Fibroblast of lung (primary cell): ENCODE results near the gene FKBP2. TPM values are rescaled to one million over a fixed set of nuclear protein-coding genes. Genes with fewer than 3 reads are reported as not detected.

Source experiments
- DNase-seq, 2 donors: peaks; one replicate each; pipeline versions ENCODE4 v3.0.0 to v3.0.0-alpha.2; 2010; ENCODE audit warnings: low read depth in 2 of 2
- H2AFZ ChIP-seq: 2 replicates; pipeline ENCODE4 v1.5.1; 2012; ENCODE audit warnings: low read length, control low read depth, inconsistent platforms
- H3K27ac ChIP-seq: 2 replicates; pipeline ENCODE4 v1.5.1; 2011; ENCODE audit warnings: low read length, control low read depth; ENCODE audit not compliant: insufficient read depth
- H3K27me3 ChIP-seq: 2 replicates; pipeline ENCODE4 v1.5.1; 2011; ENCODE audit warnings: mild to moderate bottlenecking, low read length; ENCODE audit not compliant: control insufficient read depth, insufficient read depth
- H3K36me3 ChIP-seq: 2 replicates; pipeline ENCODE4 v1.5.1; 2011; ENCODE audit warnings: low read length; ENCODE audit not compliant: control insufficient read depth, insufficient read depth
- H3K4me1 ChIP-seq: 2 replicates; pipeline ENCODE4 v1.5.1; 2011; ENCODE audit warnings: low read length; ENCODE audit not compliant: control insufficient read depth, insufficient read depth; ENCODE audit errors: extremely low read depth
- H3K4me2 ChIP-seq: 2 replicates; pipeline ENCODE4 v1.5.1; 2011; ENCODE audit warnings: low read length, control low read depth; ENCODE audit not compliant: insufficient read depth; ENCODE audit errors: extremely low read depth
- H3K4me3 ChIP-seq, 4 experiments: fragments of 200-600 bp in 1 of 4; sonication (generic) in 1 of 4; replicated peaks in 1 of 4; 2 replicates each; pipeline ENCODE4 v1.5.1; 2011 to 2016; ENCODE audit warnings: low read length in 4 of 4, low read depth in 3 of 4, mild to moderate bottlenecking in 3 of 4, control low read depth in 2 of 4, inconsistent platforms in 1 of 4, mixed read lengths in 1 of 4; ENCODE audit not compliant: insufficient read depth in 1 of 4; ENCODE audit errors: control extremely low read depth in 1 of 4
- H3K79me2 ChIP-seq: 2 replicates; pipeline ENCODE4 v1.5.1; 2012; ENCODE audit warnings: mild to moderate bottlenecking, low read length, inconsistent platforms; ENCODE audit not compliant: control insufficient read depth, insufficient read depth
- H3K9ac ChIP-seq: 2 replicates; pipeline ENCODE4 v1.5.1; 2011; ENCODE audit warnings: mild to moderate bottlenecking, low read length, control low read depth; ENCODE audit not compliant: insufficient read depth
- H3K9me3 ChIP-seq: 2 replicates; pipeline ENCODE4 v1.5.1; 2012; ENCODE audit warnings: low read depth, low read length; ENCODE audit not compliant: control insufficient read depth, insufficient read depth
- H4K20me1 ChIP-seq: 2 replicates; pipeline ENCODE4 v1.5.1; 2011; ENCODE audit warnings: low read length; ENCODE audit not compliant: control insufficient read depth, insufficient read depth; ENCODE audit errors: extremely low read depth
- EZH2 ChIP-seq: IDR thresholded peaks from 2 replicates; pipeline ENCODE4 v1.5.1; 2012; ENCODE audit warnings: low read length, control low read depth, mild to moderate bottlenecking; ENCODE audit errors: missing control alignments
- polyA plus RNA-seq, 2 donors: library from polyadenylated mRNA; depleted of rRNA in 1 of 2; stranded (reverse) in 1 of 2; unstranded in 1 of 2; fragments of >200 nt; gene quantifications; 2 replicates each; pipeline ENCODE4 v1.2.1, GENCODE V29; 2011 to 2012; ENCODE audit warnings: missing spikeins in 1 of 2
- total RNA-seq: library from RNA; depleted of rRNA; stranded (reverse); fragments of >200 nt; gene quantifications from 2 replicates; pipeline ENCODE4 v1.2.1, GENCODE V29; 2014
- TF ChIP-seq, protein P1 (sequence below), 2 donors: IDR thresholded peaks in 1 of 2; conservative IDR thresholded peaks in 1 of 2; 1 replicate in 1 of 2; 2 replicates in 1 of 2; pipeline ENCODE4 v1.5.1; 2011 to 2012; ENCODE audit warnings: low read length in 2 of 2, control low read depth in 1 of 2, inconsistent platforms in 1 of 2, low read depth in 1 of 2, mild to moderate bottlenecking in 1 of 2

Gene FKBP2
- total and polyA plus RNA-seq, 2 donors (not counting 1 experiment from before 2014, with no cell fraction given), result 34.7 to 62.9 TPM

DNA sequence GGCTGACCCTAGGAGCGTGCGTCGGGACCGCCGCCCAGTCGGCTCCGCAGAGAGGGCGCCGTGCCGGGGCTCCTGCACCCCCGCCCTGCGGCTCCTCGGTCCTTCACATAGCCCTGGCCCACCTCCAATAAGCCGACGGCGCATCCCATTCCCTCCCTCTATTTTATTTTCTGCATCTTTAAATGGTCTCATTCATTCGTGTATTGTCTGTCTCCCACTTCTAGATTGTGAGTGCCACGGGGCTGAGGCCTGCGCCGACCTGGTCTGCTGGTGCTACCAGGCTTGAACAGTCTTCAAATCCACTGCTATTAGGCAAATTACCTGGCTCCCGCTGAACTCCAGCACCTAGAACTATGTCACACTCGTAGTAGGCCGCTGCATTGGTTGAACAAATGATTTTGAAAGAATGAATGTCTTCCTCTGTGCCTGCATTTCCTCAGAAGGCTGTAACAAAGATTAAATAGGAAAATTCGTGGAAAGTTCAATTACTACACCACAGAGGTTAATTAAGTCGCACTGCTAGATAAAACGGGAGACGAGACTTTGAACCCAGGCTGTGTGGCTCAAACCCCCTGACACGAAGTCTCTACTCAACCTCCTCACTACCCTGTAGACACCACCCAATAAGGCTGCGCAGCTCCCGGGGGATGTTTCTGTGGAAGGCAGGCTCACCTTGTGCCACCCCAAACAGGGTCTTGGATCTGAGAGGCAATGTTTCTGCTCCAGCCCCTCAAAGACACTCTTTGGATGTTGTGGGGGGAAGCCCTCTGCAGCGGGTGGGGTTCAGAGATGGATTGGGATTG is 7.0 kb downstream of the FKBP2 start:
- Histone ChIP-seq H3K9me3 (no peaks in the 10 kb centered on the region), H4K20me1 (no peaks in the 10 kb centered on the region), H3K27ac (peak overlapping the region; percentile 14), H3K4me1 (peaks cover 20% of the 10 kb centered on the region), H3K4me3 (peak overlapping the region; percentile 24 to 87 (median 82)), H3K79me2 (peaks cover 43% of the 10 kb centered on the region), H3K27me3 (no peaks in the 10 kb centered on the region), H3K36me3 (peaks cover 4% of the 10 kb centered on the region), H3K4me2 (peak overlapping the region; percentile 68), H3K9ac (no peak overlapping the region), H2AFZ (peak overlapping the region; percentile 53)
- TF ChIP-seq EZH2, result no peak
- TF ChIP-seq, protein P1, sequence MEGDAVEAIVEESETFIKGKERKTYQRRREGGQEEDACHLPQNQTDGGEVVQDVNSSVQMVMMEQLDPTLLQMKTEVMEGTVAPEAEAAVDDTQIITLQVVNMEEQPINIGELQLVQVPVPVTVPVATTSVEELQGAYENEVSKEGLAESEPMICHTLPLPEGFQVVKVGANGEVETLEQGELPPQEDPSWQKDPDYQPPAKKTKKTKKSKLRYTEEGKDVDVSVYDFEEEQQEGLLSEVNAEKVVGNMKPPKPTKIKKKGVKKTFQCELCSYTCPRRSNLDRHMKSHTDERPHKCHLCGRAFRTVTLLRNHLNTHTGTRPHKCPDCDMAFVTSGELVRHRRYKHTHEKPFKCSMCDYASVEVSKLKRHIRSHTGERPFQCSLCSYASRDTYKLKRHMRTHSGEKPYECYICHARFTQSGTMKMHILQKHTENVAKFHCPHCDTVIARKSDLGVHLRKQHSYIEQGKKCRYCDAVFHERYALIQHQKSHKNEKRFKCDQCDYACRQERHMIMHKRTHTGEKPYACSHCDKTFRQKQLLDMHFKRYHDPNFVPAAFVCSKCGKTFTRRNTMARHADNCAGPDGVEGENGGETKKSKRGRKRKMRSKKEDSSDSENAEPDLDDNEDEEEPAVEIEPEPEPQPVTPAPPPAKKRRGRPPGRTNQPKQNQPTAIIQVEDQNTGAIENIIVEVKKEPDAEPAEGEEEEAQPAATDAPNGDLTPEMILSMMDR (conservative IDR thresholded peaks at IDR 0.05 in 1 of 2, IDR thresholded peaks at IDR 0.05 in 1 of 2; ENCODE audit: low read depth in 1 of 2, low read length in 2 of 2), result no peak
- no peak for DNase-seq

DNA sequence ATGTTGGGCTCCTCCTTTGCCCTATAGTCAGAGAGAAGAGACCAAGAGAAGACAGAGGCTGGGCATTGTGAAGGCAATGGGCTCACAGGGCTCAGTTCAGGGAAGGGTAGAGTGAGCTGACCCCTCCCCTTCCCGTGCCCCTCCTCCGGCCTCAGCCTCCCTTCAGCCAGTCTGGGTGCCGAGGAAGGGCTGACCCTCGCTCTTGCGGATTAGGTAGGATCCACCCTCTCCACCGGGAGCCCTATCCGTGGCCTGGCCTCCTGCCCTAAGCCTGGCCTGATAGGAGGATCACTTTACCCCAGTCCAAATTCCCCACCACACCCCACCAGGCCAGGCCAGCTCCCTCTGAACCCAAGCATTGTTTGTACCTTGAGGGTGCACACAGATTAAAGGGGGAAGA is 7.7 kb downstream of the FKBP2 start:
- H2AFZ ChIP-seq, result no peak overlapping the region
- no peak overlapping the region for H3K4me2 ChIP-seq
- TF ChIP-seq EZH2, result no peak
- TF ChIP-seq, protein P1 (conservative IDR thresholded peaks at IDR 0.05 in 1 of 2, IDR thresholded peaks at IDR 0.05 in 1 of 2; ENCODE audit: low read depth in 1 of 2, low read length in 2 of 2), result no peak
- H3K79me2 ChIP-seq, result peaks cover 44% of the 10 kb centered on the region
- H3K4me1 ChIP-seq, result peaks cover 16% of the 10 kb centered on the region
- no peak overlapping the region for H3K27ac ChIP-seq
- H3K4me3 ChIP-seq, result no peak overlapping the region
- H3K36me3 ChIP-seq, result peaks cover 1% of the 10 kb centered on the region
- H3K27me3 ChIP-seq, result no peaks in the 10 kb centered on the region
- DNase-seq, result no peak
- H3K9ac ChIP-seq, result no peak overlapping the region
- no peaks in the 10 kb centered on the region for H4K20me1 ChIP-seq
- H3K9me3 ChIP-seq, result no peaks in the 10 kb centered on the region

DNA sequence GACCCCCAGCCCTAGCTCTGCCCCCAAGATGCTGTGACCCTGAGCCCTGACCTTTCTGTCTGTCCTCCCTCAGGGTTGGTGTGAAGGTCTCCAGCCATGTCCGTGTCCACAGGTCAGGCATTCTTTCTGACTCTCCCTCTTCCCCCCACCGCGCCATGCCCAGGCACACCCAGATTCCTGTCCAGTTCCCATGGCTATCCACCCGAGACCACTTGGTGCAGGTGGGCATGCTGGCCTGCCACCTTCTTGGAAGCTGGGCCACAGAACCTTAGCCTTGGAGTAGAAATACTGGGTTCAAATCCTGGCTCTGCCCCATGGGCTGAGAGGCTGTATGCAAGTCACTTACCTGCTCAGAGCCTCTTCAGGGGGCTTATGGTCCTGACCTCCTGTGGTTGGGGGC is 8.1 kb downstream of the FKBP2 start:
- DNase-seq, result no peak
- no peak overlapping the region for H3K27ac ChIP-seq
- no peak overlapping the region for H3K4me3 ChIP-seq
- H3K9me3 ChIP-seq, result no peaks in the 10 kb centered on the region
- no peaks in the 10 kb centered on the region for H4K20me1 ChIP-seq
- no peak overlapping the region for H2AFZ ChIP-seq
- no peak overlapping the region for H3K9ac ChIP-seq
- peaks cover 1% of the 10 kb centered on the region for H3K36me3 ChIP-seq
- no peaks in the 10 kb centered on the region for H3K27me3 ChIP-seq
- peaks cover 46% of the 10 kb centered on the region for H3K79me2 ChIP-seq
- no peak for TF ChIP-seq EZH2
- TF ChIP-seq, protein P1 (conservative IDR thresholded peaks at IDR 0.05 in 1 of 2, IDR thresholded peaks at IDR 0.05 in 1 of 2; ENCODE audit: low read depth in 1 of 2, low read length in 2 of 2), result no peak
- H3K4me2 ChIP-seq, result no peak overlapping the region
- H3K4me1 ChIP-seq, result peaks cover 13% of the 10 kb centered on the region
